IMR-90 (cell line): ENCODE measurements around the gene CKLF. TPM values are rescaled to one million over a fixed set of nuclear protein-coding genes. Genes with fewer than 3 reads are reported as not detected.

Source experiments
- ATAC-seq: fragments of 200-7000 bp; cut with Tn5 transposase; 2 replicates; pipeline ENCODE4 v1.9.1; 2020; ENCODE audit warnings: low read depth, mild to moderate bottlenecking, moderate library complexity
- BruUV-seq: library from RNA; stranded (reverse); fragments of 400-500 nt; replicated peaks from 2 replicates; lab custom pipeline; 2021; lab: Mats Ljungman, UMichigan
- CTCF ChIA-PET: fragments of 300-600 bp; formaldehyde crosslinking; extraction: SDS; loops from one replicate; lab custom pipeline; 2021; ENCODE audit warnings: antibody characterized with exemption; lab: Yijun Ruan, JAX
- POLR2A ChIA-PET: fragments of 300-600 bp; sonication (Branson Sonifier 250); formaldehyde crosslinking; loops from one replicate; lab custom pipeline; 2022; ENCODE audit warnings: antibody characterized with exemption; ENCODE audit not compliant: unreplicated experiment; lab: Charles Lee
- DNase-seq: peaks from one replicate; pipeline ENCODE4 v3.0.0; 2013
- H2AFZ ChIP-seq: replicated peaks from 2 replicates; pipeline ENCODE3; 2013; ENCODE audit warnings: low read length, mild to moderate bottlenecking; ENCODE audit not compliant: poor library complexity
- H2AK5ac ChIP-seq: 2 replicates; pipeline ENCODE4 v1.6.1; 2013; ENCODE audit warnings: low read depth, low read length, inconsistent platforms
- H2AK9ac ChIP-seq: replicated peaks from 2 replicates; pipeline ENCODE3; 2013; ENCODE audit warnings: mild to moderate bottlenecking, low read depth, low read length, moderate library complexity; ENCODE audit not compliant: poor library complexity
- H2BK120ac ChIP-seq: 2 replicates; pipeline ENCODE4 v1.6.1; 2013; ENCODE audit warnings: low read depth, low read length, inconsistent platforms
- H2BK15ac ChIP-seq: 3 replicates; pipeline ENCODE4 v1.6.1; 2013; ENCODE audit warnings: low read depth, low read length, inconsistent platforms
- H2BK20ac ChIP-seq: 2 replicates; pipeline ENCODE4 v1.6.1; 2013; ENCODE audit warnings: low read depth, mild to moderate bottlenecking, inconsistent platforms, low read length, moderate library complexity
- H2BK5ac ChIP-seq: 2 replicates; pipeline ENCODE4 v1.6.1; 2013; ENCODE audit warnings: mild to moderate bottlenecking, low read depth, low read length, inconsistent platforms; ENCODE audit not compliant: poor library complexity, severe bottlenecking
- H3K14ac ChIP-seq: replicated peaks from 2 replicates; pipeline ENCODE4 v1.6.1; 2013; ENCODE audit warnings: low read depth, low read length, inconsistent platforms
- H3K18ac ChIP-seq: 2 replicates; pipeline ENCODE4 v1.6.1; 2013; ENCODE audit warnings: low read depth, low read length, control low read depth
- H3K23ac ChIP-seq: 2 replicates; pipeline ENCODE4 v1.6.1; 2013; ENCODE audit warnings: low read depth, low read length, inconsistent platforms
- H3K27ac ChIP-seq: 2 replicates; pipeline ENCODE4 v1.5.1; 2013; ENCODE audit warnings: mild to moderate bottlenecking, control low read depth, low read length; ENCODE audit not compliant: insufficient read depth
- H3K27me3 ChIP-seq: 2 replicates; pipeline ENCODE4 v1.6.1; 2013; ENCODE audit warnings: low read length; ENCODE audit not compliant: control insufficient read depth, insufficient read depth
- H3K36me3 ChIP-seq: 2 replicates; pipeline ENCODE4 v1.6.1; 2013; ENCODE audit warnings: low read length, mixed read lengths; ENCODE audit not compliant: control insufficient read depth, insufficient read depth
- H3K4ac ChIP-seq: 2 replicates; pipeline ENCODE4 v1.6.1; 2013; ENCODE audit warnings: low read depth, low read length, inconsistent platforms
- H3K4me1 ChIP-seq: 2 replicates; pipeline ENCODE4 v1.6.1; 2013; ENCODE audit warnings: low read length, mixed read lengths; ENCODE audit not compliant: control insufficient read depth, insufficient read depth
- H3K4me2 ChIP-seq: 2 replicates; pipeline ENCODE4 v1.6.1; 2013; ENCODE audit warnings: low read depth, mild to moderate bottlenecking, control low read depth, low read length, moderate library complexity
- H3K4me3 ChIP-seq: 2 replicates; pipeline ENCODE4 v1.5.1; 2013; ENCODE audit warnings: low read depth, mild to moderate bottlenecking, control low read depth, low read length, moderate library complexity; ENCODE audit not compliant: insufficient read depth
- H3K56ac ChIP-seq: 2 replicates; pipeline ENCODE4 v1.6.1; 2013; ENCODE audit warnings: low read length, inconsistent platforms; ENCODE audit not compliant: insufficient read depth; ENCODE audit errors: extremely low read depth
- H3K79me1 ChIP-seq, 2 experiments: 2 replicates each; pipeline ENCODE4 v1.6.1; 2013; ENCODE audit warnings: low read length in 2 of 2, inconsistent platforms in 1 of 2, low read depth in 1 of 2
- H3K9ac ChIP-seq: 2 replicates; pipeline ENCODE4 v1.6.1; 2013; ENCODE audit warnings: low read depth, low read length, control low read depth
- H3K9me1 ChIP-seq: 2 replicates; pipeline ENCODE4 v1.6.1; 2013; ENCODE audit warnings: low read length, inconsistent platforms; ENCODE audit not compliant: insufficient read depth
- H3K9me3 ChIP-seq: 2 replicates; pipeline ENCODE4 v1.6.1; 2013; ENCODE audit warnings: low read length; ENCODE audit not compliant: control insufficient read depth, insufficient read depth
- H4K20me1 ChIP-seq: 2 replicates; pipeline ENCODE4 v1.6.1; 2013; ENCODE audit warnings: low read length, inconsistent platforms; ENCODE audit not compliant: insufficient read depth
- H4K5ac ChIP-seq: 2 replicates; pipeline ENCODE4 v1.6.1; 2013; ENCODE audit warnings: mild to moderate bottlenecking, low read depth, low read length, control low read depth
- H4K8ac ChIP-seq, 2 experiments: 2 replicates each; pipeline ENCODE4 v1.6.1; 2013; ENCODE audit warnings: low read depth in 2 of 2, low read length in 2 of 2, control low read depth in 1 of 2, inconsistent platforms in 1 of 2
- H4K91ac ChIP-seq: 2 replicates; pipeline ENCODE4 v1.6.1; 2013; ENCODE audit warnings: low read depth, low read length, inconsistent platforms; ENCODE audit not compliant: insufficient read depth
- CEBPB ChIP-seq: IDR thresholded peaks from 2 replicates; pipeline ENCODE4 v1.6.1; 2012; ENCODE audit warnings: low read depth, low read length, improper control_type of control experiment
- CHD1 ChIP-seq: IDR thresholded peaks from 2 replicates; pipeline ENCODE4 v1.6.1; 2012; ENCODE audit warnings: low read depth, low read length, improper control_type of control experiment
- NFE2L2 ChIP-seq: fragments of 150-350 bp; IDR thresholded peaks from 2 replicates; pipeline ENCODE4 v1.6.1; 2016; ENCODE audit warnings: low read depth, mild to moderate bottlenecking, low read length
- RCOR1 ChIP-seq: IDR thresholded peaks from 2 replicates; pipeline ENCODE4 v1.6.1; 2012; ENCODE audit warnings: mild to moderate bottlenecking, low read length, improper control_type of control experiment; ENCODE audit not compliant: insufficient replicate concordance
- WGBS, 2 experiments: methylation state at CpG; one replicate each; pipeline versions ENCODE4 v1.1.5 to v1.1.7; 2013; ENCODE audit warnings: missing lambda C conversion rate in 2 of 2; ENCODE audit not compliant: insufficient read length in 1 of 2; ENCODE audit errors: extremely low coverage in 2 of 2; 5-methylcytosine and 5-hydroxymethylcytosine counted together
- dilution Hi-C: fragments of 300-500 bp; cut with HindIII; formaldehyde crosslinking; loops from one replicate; pipeline ENCODE4 v1.14.3; 2018; ENCODE audit warnings: low sequenced_read_pairs; ENCODE audit not compliant: unreplicated experiment
- in situ Hi-C: fragments of 300-500 bp; cut with MboI; formaldehyde crosslinking; loops from 3 replicates; pipeline ENCODE4 v1.14.3; 2019; ENCODE audit warnings: low sequenced_read_pairs, inconsistent platforms, mixed read lengths
- intact Hi-C: fragments of 100-400 bp; cut with micrococcal nuclease; formaldehyde crosslinking; loops from 2 replicates; pipeline ENCODE4 v1.10.0; 2022
- polyA plus RNA-seq, 3 experiments: library from polyadenylated mRNA; depleted of rRNA; stranded (reverse); fragments of >200 nt; gene quantifications; 2 replicates each; pipeline ENCODE4 v1.2.3, GENCODE V29; 2012; ENCODE audit warnings: low replicate concordance in 1 of 3
- total RNA-seq: library from RNA; depleted of rRNA; stranded (reverse); fragments of >200 nt; gene quantifications from 2 replicates; pipeline ENCODE4 v1.2.3, GENCODE V29; 2012

Gene CKLF
- total and polyA plus RNA-seq, 2 of the 4 experiments (the other 2 are of a cell fraction): 60.8 to 92.2 TPM

DNA sequence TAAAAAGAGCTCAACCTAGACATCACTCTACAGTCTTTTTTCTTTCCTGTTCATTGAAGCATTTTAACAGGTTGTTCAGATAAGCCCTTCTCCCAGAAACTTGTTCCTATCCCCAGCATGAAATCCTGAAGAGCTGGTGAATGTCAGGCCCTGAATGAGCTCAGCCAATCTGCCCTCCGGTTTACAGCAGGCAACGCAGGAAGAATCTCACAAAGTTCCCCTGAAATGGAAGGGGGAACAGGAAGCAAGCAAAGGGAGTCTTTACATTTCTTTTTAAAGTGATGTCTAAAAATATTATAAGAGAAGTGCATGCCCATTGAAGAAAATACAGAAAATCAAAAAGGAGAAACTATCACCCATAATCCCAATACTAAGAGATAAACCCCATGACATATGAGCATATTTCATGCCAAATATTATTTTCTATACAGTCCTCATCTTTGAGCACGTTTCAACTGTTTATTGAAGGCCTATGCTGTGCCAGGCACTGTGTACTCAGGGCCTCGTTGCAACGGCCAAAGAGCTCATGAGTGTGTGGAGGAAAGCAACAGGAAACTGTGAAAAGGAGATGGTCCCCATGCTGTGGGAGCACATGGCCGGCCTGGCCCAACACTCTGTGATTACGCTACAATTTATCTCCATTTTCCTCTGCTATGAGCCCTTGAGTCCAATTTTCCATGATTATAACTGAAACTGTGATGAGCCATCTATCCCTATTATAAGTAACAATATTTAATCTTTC, 8.2 kb upstream of the CKLF start:
- intact Hi-C loops: no loop called here
- Histone ChIP-seq H3K27ac (no peak overlapping the region), H3K4ac (no peak overlapping the region), H3K14ac (no peak overlapping the region), H2AK5ac (no peak overlapping the region), H3K9ac (no peak overlapping the region), H2BK120ac (no peak overlapping the region), H2BK5ac (no peak overlapping the region), H2AK9ac (no peak overlapping the region), H3K27me3 (no peaks in the 10 kb centered on the region), H3K9me3 (no peaks in the 10 kb centered on the region), H3K4me2 (no peak overlapping the region), H3K4me1 (peaks cover 3% of the 10 kb centered on the region), H3K9me1 (peaks cover 6% of the 10 kb centered on the region; the same call in 1 of the 2 replicates), H4K20me1 (no peaks in the 10 kb centered on the region), H3K18ac (no peak overlapping the region), H3K4me3 (no peak overlapping the region), H3K56ac (no peak overlapping the region), H3K36me3 (peaks cover 11% of the 10 kb centered on the region), H4K5ac (no peak overlapping the region), H4K8ac (no peak overlapping the region), H2BK20ac (no peak overlapping the region), H2AFZ (no peak overlapping the region), H3K79me1 (peaks cover 3 to 4% of the 10 kb centered on the region in 2 experiments; a peak in 2 of 4 replicates), H2BK15ac (no peak overlapping the region), H3K23ac (no peak overlapping the region), H4K91ac (no peak overlapping the region)
- no CpG with 5 or more reads among the region's 7 CpGs for WGBS, 2 experiments
- no peak for ATAC-seq
- no TSS peak for BruUV-seq
- in situ Hi-C loops: no loop called here
- DNase-seq: no peak
- TF ChIP-seq NFE2L2 (no peak), CEBPB (no peak), RCOR1 (no peak), CHD1 (no peak)
- ChIA-PET POLR2A (no interaction called here), CTCF (no interaction called here)
- dilution Hi-C loops: no loop called here
